GM18870 (cell line): ENCODE measurements around the gene IMPA2.
"Not testable (repeated sequence)": the region's sequence is repeated elsewhere in the genome, so short reads cannot be mapped to it uniquely, and the experiment has no call there.

Experiments
- ATAC-seq: cut with Tn5 transposase; IDR thresholded peaks from one replicate; pipeline ENCODE4 v1.9.1; 2021; ENCODE audit warnings: moderate library complexity; ENCODE audit not compliant: unreplicated experiment

Gene IMPA2

GRCh38 chr18:12027480-12027879, 46.2 kb downstream of the IMPA2 start:
- ATAC-seq = no peak

- ATAC-seq = no peak
Measured at GRCh38 chr18:12028040-12028628, 46.8 kb downstream of the IMPA2 start.

GRCh38 chr18:12028674-12029073, 47.4 kb downstream of the IMPA2 start:
- no peak for ATAC-seq

GRCh38 chr18:12029786-12030584, 48.7 kb downstream of the IMPA2 start:
- no peak for ATAC-seq

GRCh38 chr18:12030670-12031069, 49.4 kb downstream of the IMPA2 start:
- ATAC-seq = no peak

- no peak for ATAC-seq
Measured at GRCh38 chr18:12031181-12031580, 49.9 kb downstream of the IMPA2 start.

GRCh38 chr18:12031846-12032245, 50.5 kb downstream of the IMPA2 start:
- ATAC-seq = no peak

- ATAC-seq = no peak
Measured at GRCh38 chr18:12032786-12033642, 51.7 kb downstream of the IMPA2 start.

- no peak for ATAC-seq
Measured at GRCh38 chr18:12033643-12034025, 52.3 kb downstream of the IMPA2 start.

- ATAC-seq = no peak
Measured at GRCh38 chr18:12034241-12035100, 53.2 kb downstream of the IMPA2 start.

- no peak for ATAC-seq
Measured at GRCh38 chr18:12035481-12035880, 54.2 kb downstream of the IMPA2 start.

GRCh38 chr18:12036201-12036751, 55.0 kb downstream of the IMPA2 start:
- no peak for ATAC-seq

GRCh38 chr18:12038082-12038638, 56.9 kb downstream of the IMPA2 start:
- no peak for ATAC-seq

- no peak for ATAC-seq
Measured at GRCh38 chr18:12038639-12039539, 57.6 kb downstream of the IMPA2 start.

GRCh38 chr18:12039540-12039930, 58.2 kb downstream of the IMPA2 start:
- ATAC-seq = not testable (repeated sequence)

GRCh38 chr18:12041561-12041960, 60.3 kb downstream of the IMPA2 start:
- peak; percentile 69 for ATAC-seq

- no peak for ATAC-seq
Measured at GRCh38 chr18:12043811-12044210, 62.5 kb downstream of the IMPA2 start.

GRCh38 chr18:12044591-12044990, 63.3 kb downstream of the IMPA2 start:
- no peak for ATAC-seq
